ENCODE measurements around the gene FAAH2. TPM values are rescaled to one million over a fixed set of nuclear protein-coding genes. Genes with fewer than 3 reads are reported as not detected.

FAAH2 gene
- total RNA-seq, 4 donors from 2014 or later = 7.4 to 13.7 (median 12.4) TPM

DNA sequence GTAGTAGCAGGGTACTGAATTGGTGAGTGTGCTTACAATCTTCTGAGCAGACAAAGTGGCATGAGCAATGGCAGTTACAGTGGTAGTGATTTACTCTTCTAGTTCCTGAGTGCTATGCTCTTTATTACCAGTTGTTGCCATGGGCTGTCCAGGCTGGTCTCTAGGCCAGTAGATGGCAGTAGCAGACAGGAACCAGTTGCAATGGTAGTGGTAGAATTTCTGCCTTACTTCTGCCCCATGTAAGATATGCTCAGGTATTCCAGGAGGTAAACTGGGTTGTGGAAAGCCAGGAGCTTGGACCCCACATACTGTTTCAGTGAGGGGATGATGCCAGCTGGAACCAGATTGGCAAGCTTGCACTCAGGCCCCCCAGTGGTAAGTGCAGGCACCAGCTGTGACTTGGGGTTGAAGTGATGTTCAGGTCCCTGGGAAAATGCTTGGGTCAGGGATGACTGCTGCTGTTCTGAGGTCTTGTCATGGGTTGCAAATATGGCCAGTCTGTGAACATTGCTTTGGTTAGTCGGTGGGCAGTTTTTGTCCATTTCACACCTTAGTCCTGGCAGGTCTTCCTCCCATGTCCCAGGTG, 242.3 kb downstream of the FAAH2 start:
- no peaks in the 10 kb centered on the region for H3K27me3 ChIP-seq
- no peak overlapping the region for H3K27ac ChIP-seq
- H3K9me3 ChIP-seq = no peaks in the 10 kb centered on the region
- intact Hi-C loops (cut with DNase I) = no loop called here
- no peaks in the 10 kb centered on the region for H3K4me1 ChIP-seq
- WGBS, 2 donors = 80% methylated on average over 1 of the region's 1 CpG; no CpG with 5 or more reads in 1 of the 2 donors
- TF ChIP-seq CTCF (IDR thresholded peaks at IDR 0.05) (no peak), POLR2A (IDR thresholded peaks at IDR 0.05) (no peak)
- no peak overlapping the region for H3K4me3 ChIP-seq (replicated peaks in 1 of 3)
- no peak for DNase-seq
- no peaks in the 10 kb centered on the region for H3K36me3 ChIP-seq

Other genes starting within 250 kb of the FAAH2 start
- 10 to 100 TPM in 2 of 4 donors, 1 to 10 TPM in 2; 8.5 to 12.9 (median 10.7) TPM for gene SPIN2B, start 165.2 kb upstream of the FAAH2 start, total RNA-seq
- gene SPIN2A, start 149.3 kb upstream of the FAAH2 start, total RNA-seq = 1 to 10 TPM in 1 of 4 donors, under 1 TPM in 3; 0.24 to 1.5 (median 0.53) TPM

All from thyroid gland (tissue), 4 donors.